PFSK-1 (cell line): ENCODE measurements around the gene LAMTOR3.

ENCODE experiments used
- FOXP2 ChIP-seq: optimal IDR thresholded peaks from 2 replicates; pipeline ENCODE3; 2011; ENCODE audit warnings: borderline replicate concordance, control low read depth, inconsistent platforms; ENCODE audit not compliant: insufficient read depth; ENCODE audit errors: extremely low read length, extremely low read depth
- POLR2AphosphoS5 ChIP-seq: IDR thresholded peaks from 2 replicates; pipeline ENCODE4 v1.6.1; 2012; ENCODE audit warnings: low read depth, mild to moderate bottlenecking, control low read depth, low read length, moderate library complexity
- SIN3A ChIP-seq: IDR thresholded peaks from 2 replicates; pipeline ENCODE4 v1.6.1; 2012; ENCODE audit warnings: mild to moderate bottlenecking, low read length, moderate library complexity, borderline replicate concordance; ENCODE audit not compliant: insufficient read depth
- TAF1 ChIP-seq: IDR thresholded peaks from 2 replicates; pipeline ENCODE4 v1.6.1; 2012; ENCODE audit warnings: low read length, control low read depth, borderline replicate concordance; ENCODE audit not compliant: insufficient read depth
- TF ChIP-seq, protein P1 (sequence below), 2 experiments: IDR thresholded peaks; 2 replicates each; pipeline versions ENCODE4 v1.6.1 to v1.8.0; 2011 to 2012; ENCODE audit warnings: low read depth in 2 of 2, low read length in 2 of 2, control low read depth in 1 of 2, inconsistent platforms in 1 of 2, mild to moderate bottlenecking in 1 of 2, moderate library complexity in 1 of 2; ENCODE audit not compliant: insufficient read depth in 1 of 2

LAMTOR3 gene

DNA sequence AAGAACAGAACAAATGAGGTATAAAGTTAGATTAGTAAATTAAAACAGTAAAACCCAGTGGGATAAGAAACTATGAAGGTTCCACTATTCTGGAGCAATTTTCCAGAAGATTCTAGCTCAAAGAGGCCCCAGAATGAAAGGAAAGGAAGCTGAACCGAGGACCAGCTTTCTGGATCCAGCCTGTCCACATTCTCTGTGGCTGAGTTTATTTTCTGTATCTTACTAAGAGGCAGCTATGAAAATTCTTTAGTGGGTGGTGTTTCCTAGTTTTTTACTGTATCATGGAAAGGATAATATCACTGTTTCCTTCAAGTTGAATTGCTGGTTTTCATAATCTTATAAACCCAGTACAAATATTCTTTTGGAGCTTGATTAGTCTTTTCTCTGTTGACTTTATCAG lies 65.8 kb downstream of the LAMTOR3 start:
- no peak for TF ChIP-seq SIN3A
- no peak for TF ChIP-seq POLR2AphosphoS5
- TF ChIP-seq TAF1: no peak
- TF ChIP-seq, protein P1, sequence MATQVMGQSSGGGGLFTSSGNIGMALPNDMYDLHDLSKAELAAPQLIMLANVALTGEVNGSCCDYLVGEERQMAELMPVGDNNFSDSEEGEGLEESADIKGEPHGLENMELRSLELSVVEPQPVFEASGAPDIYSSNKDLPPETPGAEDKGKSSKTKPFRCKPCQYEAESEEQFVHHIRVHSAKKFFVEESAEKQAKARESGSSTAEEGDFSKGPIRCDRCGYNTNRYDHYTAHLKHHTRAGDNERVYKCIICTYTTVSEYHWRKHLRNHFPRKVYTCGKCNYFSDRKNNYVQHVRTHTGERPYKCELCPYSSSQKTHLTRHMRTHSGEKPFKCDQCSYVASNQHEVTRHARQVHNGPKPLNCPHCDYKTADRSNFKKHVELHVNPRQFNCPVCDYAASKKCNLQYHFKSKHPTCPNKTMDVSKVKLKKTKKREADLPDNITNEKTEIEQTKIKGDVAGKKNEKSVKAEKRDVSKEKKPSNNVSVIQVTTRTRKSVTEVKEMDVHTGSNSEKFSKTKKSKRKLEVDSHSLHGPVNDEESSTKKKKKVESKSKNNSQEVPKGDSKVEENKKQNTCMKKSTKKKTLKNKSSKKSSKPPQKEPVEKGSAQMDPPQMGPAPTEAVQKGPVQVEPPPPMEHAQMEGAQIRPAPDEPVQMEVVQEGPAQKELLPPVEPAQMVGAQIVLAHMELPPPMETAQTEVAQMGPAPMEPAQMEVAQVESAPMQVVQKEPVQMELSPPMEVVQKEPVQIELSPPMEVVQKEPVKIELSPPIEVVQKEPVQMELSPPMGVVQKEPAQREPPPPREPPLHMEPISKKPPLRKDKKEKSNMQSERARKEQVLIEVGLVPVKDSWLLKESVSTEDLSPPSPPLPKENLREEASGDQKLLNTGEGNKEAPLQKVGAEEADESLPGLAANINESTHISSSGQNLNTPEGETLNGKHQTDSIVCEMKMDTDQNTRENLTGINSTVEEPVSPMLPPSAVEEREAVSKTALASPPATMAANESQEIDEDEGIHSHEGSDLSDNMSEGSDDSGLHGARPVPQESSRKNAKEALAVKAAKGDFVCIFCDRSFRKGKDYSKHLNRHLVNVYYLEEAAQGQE (IDR thresholded peaks at IDR 0.05; ENCODE audit: insufficient read depth in 1 of 2, low read depth in 2 of 2, low read length in 2 of 2): no peak
- no peak for TF ChIP-seq FOXP2
